ELR (cell line): ENCODE results near the gene TSKS.
"Not testable (repeated sequence)": the region's sequence is repeated elsewhere in the genome, so short reads cannot be mapped to it uniquely, and the experiment has no call there.

Experiments used
- DNase-seq: peaks from one replicate; pipeline ENCODE4 v3.0.0-alpha.2; 2015; ENCODE audit warnings: low read depth

TSKS gene

DNA sequence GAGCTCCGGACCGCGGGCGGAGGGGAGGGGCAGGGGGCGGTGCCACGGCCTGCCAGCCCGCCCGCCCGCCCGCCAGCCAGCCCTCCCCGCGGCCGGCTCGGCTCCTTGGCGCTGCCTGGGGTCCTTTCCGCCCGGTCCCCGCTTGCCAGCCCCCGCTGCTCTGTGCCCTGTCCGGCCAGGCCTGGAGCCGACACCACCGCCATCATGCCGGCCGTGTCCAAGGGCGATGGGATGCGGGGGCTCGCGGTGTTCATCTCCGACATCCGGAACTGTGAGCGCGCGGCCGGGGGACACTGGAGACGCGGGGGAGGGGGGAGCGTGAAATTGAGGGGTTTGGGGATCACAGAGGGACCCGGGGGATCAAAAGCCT lies 3.8 kb upstream of the TSKS start, which contains the start of gene AP2A1:
Gene AP2A1, plus strand, starts transcription at position 72 of the 370 bp plus-strand sequence. Its CDS starts 133 bp downstream, at position 205.
- DNase-seq: no peak

DNA sequence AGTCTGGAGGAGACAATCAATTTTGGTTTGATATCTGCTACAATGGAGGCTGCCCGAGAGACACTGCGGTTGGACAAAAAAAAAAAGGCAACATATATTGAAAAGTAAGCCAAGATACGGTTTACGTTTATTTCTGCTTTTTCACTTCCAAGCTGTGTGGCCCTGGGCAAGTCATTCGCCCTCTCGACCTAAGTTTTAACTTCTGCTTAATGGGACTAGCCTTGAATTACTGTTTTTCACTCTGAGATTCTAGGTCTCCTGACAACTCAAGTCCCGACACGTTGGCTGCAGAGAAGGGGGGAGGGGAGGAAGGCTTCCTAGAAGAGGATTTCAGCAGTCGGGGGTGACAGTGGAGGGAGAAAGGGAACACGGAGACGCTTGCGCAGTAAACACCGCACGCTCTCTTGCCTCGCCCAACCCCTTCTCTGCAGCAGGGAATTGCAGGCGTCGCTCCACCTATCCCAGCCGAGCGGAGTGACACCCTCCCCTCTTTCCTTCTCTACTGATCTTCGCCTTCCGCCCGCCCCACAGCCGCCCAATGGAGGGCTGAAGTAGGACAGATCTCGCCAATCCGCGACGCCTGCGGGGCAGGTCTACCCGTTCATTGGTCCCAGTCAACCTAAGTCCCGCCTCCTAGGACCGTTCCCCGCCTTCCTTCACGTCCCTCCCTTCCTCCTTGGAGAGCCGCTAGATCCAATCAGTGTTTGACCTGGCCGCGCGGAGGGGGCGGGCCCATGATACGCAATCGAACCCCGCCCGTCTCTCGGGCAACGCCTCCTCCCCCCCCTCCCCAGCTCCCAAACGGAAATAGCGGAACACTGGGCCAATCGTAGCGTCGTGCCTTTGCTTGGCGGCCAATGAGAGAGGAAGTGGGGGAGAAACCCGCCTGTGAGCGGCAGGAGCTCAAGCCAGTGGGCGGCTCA lies 3.2 kb upstream of the TSKS start:
- DNase-seq: peak; percentile 100

DNA sequence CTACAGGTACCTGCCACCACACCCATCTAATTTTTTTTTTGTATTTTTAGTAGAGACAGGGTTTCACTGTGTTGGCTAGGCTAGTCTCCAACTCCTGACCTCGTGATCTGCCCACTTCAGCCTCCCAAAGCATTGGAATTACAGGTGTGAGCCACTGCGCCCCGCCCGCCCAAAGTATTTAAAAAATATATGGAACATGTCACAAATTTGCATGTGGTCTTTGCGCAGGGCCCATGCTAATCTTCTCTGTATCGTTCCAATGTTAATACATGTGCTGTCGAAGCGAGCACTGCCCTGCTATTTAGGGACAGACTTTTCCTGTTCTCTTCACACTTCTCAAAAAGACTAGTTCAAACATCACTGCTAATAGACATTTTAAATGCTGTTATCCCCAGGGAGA lies 1.2 kb upstream of the TSKS start:
- no peak for DNase-seq

DNA sequence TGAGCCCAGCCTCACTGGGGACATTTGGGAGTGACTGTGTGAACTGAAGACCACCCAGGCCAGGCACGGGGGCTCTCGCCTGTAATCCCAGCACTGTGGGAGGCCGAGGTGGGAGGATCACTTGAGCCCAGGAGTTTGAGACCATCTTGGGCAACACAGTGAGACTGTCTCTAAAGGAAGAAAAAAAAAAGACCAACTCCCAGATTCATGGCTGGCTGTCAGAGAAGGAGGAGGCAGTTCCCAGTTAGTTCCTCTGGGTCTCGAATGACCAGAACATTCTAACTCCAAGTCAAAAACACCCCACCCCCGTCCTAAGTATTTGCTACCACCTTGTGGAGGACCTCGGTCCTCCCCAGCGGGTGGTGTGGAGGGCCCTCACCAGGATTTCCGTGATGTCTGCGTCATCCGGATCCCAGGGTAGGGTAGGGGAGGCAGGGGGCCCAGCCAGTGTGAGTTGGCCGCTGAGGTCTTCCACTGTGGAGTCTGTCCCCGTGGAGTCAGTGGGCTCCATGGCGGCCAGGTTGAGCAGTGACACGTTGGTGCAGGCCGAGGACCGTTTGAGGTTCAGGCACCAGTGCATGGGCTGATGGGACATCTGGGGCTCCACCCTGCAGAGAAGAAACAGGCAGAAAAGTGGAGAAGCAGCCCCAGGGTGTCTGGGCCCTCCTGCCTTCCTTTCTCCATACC lies 1.3 kb downstream of the TSKS start:
- peak; percentile 50 for DNase-seq

DNA sequence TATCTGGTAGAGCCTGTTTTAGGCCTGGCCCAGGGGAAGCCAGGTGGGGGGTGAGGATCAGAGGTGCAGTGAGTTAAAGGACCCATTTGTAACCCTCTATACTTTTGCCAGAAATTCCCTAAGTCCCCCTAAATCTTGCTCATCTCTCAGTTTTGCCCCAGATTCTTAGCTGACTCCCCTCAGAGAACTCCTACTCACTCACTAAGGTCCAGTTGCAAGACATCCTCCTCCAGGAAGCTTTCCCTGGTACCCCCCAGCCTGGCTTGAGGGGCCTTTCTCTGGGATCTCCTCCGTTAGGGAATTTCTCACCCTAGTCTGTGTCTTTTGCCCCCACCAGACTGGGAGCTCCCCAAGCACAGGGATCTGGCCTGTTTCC lies 1.9 kb downstream of the TSKS start:
- no peak for DNase-seq

DNA sequence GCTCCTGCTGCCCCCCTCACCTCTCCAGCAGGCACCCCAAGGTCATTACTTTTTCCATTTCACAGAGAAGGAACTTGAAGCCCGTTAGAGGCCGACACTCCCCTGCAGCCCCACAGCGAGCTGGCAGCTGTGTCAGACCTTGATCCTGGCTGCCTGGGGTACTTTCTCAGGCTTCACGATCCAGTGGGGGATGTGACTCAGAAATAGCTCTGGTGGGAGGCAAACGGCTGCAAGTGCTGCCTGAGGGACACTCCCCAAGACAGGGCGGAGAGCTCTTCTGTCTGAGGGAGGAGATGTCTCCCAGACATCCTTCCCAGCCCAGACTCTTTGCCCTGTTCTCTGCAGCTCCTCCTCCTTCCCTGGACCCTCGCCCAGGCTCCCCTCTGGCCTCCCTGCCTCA lies 4.8 kb downstream of the TSKS start:
- peak; percentile 91 for DNase-seq

DNA sequence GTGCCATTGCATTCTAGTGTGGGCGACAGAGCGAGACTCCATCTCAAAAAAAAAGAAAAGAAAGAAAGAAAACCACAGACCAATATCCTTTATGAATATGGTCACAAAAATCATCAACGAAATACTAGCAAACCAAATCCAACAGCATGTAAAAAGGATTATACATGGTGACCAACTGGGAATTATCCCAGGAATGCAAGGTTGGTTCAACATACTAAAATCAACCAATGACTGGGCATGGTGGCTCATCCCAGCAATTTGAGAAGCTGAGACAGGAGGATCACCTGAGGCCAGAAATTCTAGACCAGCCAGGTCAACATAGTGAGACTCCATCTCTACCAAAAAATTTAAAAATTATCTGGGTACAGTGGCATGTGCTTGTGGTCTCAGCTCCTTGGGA lies 7.2 kb downstream of the TSKS start:
- no peak for DNase-seq

DNA sequence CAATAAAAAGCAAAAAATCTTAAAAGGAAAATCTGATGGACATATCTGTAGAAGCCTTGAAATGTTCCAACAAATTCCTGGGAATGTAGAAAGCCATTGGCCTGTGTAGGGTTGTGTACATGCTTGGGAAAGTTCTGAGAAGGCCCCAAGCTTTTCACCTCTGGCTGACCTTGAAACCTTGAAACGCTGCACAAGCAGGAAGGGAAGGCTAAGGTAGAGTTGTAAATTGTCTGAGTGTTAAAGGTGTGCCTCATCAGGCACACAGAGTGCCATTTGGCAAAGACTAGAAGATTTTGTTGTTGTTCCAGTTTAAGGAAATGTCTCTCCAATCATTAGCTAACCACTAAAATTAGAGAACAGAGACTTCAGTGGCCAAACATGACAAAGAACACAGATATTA lies 10.4 kb downstream of the TSKS start:
- no peak for DNase-seq

DNA sequence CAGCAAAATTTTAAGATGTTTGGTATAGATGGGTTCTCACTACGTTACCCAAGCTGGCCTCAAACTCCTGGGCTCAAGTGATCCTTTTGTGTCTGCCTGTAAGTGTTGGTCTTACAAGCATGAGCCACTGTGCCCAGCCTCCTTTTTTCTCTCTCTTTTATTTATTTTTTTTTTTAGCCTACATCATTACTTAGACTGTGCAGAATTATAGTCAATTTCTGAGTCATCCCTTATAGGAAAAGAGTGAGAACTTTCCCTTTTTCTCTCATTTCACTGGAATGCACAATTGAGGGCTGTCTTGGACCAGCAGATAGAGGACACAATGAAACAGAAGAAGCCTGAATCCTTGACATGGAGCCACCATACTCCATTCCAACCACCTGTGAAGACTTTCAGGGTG lies 13.3 kb downstream of the TSKS start:
- peak; percentile 49 for DNase-seq

DNA sequence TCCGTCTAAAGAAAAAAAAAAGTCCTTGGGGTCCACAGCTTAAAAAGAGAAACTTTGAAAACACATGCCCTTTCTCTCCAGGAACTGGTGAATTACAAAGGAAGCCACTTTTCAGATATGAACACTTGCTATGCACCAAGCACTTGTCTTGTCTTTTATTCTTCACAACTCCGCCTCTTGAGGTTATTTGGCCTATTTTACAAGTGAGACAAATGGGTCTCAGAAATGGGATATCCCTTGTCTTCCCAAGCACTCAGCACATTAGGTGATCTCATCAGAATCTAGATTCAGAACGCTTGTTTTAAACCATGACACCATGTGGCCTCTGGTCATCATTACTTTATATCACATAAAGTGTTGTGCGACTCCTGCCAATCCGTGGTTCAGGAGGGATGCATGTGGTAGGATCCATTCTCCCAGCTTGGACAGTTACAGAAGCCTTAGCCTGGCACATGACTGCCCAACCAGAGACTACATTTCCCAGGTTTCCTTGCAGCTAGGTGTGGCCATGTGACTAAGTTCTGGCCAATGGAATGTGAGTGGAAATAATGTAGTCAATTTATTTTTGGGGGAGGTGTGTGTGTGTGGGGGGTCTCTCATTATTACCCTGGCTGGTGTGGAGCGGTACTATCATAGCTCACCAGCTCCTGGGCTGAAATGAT lies 13.9 kb downstream of the TSKS start:
- peak; percentile 46 for DNase-seq

DNA sequence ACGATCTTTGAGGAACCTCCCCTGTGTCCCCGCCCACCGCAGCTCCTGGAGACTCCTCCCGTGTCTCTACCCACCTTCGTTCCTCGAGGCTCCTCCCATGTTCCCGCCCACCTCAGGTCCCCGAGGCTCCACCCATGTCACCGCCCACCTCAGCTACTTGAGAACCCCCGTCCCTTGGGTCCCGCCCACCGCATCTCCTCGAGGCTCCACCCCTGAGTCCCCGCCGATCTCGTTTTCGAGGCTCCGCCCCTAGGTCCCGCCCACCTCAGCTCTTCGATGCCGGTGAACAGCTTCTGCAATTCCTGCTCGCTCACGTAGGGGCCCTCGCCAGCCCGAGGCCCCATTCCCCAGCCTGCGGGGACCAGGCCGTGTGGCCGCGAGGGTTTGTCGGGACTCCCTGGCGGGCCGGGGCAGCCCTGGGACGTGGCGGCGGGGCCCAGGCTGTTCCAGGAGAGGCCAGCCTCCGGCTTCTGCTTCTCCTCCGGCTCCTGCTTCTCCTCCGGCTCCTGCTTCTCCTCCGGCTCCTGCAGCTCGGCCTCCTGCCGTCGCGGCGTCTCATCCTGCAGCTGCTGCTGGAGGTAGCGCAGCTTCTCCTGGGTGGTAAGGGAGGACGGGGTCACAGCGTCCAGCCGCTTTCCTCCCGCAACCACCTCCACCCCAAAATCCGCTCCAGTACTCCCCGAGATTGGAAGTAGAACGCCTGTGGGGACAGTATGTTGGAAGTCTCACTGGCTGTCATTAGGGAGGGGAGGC lies 16.7 kb downstream of the TSKS start:
- peak; percentile 49 for DNase-seq

DNA sequence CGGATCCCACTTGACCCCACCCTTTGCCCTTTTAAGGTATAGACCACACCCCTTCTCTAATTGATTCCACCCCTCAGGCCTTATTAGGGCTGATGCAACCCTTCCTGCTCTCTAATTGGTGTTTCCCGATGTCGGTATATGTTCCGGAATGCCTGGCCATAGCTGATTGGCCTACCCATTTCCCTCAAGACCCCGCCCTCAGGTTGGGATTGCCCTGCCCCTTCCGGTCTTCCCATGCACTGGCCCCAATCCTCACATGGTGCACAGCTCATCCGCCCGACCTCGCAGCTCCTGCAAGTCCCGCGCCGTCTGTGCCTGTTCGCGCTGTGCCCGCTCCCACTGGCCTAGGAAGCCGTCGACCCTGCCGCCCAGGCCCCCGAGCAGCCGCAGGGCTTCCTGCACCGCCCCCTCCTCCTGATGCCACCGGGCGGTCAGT lies 18.1 kb downstream of the TSKS start:
- DNase-seq: no peak

DNA sequence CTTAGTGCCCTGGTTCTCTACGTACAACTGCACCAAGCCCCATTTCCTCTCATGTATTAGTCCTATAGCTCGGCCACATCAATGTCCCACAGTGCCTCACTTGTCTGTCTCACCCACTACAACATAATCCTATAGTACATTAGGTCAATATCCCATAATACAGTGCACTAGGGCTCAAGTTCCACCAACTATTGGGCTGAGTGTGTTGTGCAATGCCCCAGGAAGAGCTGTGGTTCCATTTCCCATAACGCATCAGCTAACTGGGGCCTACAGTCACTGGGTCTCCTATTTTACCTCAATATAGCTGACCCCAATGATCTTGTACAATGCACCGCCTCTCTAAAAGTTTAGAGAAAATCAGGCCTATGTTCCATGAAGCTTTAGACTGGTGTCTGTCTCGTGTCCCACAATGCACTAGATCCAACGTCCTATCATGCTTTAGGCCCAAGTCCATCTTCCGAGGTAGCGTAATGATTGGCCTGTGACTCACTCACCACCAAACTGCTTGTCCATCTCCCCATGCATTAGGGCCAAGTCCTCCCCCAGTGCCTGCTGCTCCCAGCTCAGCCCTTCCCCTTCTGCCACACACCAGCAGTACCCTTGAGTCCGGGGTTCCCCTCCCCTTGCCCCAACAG lies 21.8 kb downstream of the TSKS start:
- DNase-seq: peak; percentile 35

DNA sequence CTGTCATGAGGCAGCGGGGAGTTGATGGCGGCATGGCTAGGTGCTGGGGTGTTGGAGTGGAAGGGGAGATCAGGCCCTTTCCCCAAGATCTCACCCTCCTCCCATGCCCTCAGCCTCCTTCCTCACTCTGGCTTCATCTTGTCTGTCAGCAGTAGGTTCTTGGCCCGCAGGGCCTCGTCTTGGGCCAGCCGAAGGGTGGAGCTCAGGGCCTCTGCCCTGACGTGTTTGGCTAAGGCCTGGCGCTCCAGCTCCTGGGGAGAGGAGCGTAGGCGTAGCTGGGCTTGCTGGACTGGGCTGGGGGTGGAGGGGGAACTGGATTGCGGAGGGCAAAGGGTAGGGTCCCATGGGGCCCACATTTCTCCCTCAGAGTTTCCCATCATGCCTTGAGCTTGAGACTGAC lies 23.2 kb downstream of the TSKS start:
- DNase-seq: no peak

DNA sequence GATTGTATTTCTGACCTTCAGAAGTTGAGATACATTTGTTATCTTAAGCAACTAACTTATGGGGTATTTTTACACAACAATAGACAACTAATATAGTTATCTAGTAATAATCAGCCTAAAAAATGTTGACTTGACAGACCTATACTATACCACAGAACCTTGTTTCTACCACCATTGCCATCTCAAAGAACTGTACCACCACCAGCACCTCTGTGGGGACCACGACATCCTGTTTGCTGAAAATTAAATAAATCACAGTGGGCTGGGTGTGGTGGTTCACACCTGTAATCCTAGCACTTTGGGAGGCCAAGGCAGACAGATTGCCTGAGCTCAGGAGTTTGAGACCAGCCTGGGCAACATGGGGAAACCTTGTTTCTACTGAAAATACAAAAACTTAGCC lies 24.0 kb downstream of the TSKS start:
- no peak for DNase-seq

DNA sequence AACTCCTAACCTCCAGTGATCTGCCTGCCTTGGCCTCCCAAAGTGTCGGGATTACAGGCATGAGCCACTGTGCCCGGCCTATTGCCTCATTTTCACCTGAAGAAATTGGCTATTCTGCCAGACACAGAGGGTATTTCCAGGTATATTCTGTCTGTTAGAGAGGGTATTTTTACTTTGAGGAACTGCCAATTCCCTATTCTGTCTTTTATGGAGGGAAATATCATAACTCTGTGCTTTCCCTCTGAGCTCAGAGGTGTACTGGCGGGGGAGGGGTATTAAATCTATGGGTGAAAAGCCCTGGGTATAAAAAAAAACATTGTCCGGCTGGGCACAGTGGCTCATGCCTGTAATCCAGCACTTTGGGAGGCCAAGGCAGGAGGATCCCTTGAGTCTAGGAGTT lies 24.8 kb downstream of the TSKS start:
- DNase-seq: no peak

DNA sequence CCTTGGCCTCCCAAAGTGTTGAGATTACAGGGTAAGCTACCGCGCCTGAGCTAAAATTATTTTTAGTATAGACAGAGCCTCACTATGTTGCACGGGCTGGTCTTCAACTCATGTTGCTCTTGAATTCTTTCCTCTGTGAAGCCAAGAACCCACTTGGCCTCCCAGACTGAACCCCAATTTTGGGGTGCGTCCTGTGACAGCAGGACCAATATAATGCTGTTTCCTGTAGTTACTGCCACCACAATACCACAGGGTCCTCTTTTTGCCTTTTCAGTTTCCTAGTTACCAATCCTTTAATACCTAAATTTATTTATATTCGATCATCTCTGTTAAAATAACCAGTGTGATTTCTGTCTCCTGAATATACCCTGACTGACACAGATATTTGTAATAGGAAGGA lies 32.9 kb downstream of the TSKS start:
- no peak for DNase-seq

DNA sequence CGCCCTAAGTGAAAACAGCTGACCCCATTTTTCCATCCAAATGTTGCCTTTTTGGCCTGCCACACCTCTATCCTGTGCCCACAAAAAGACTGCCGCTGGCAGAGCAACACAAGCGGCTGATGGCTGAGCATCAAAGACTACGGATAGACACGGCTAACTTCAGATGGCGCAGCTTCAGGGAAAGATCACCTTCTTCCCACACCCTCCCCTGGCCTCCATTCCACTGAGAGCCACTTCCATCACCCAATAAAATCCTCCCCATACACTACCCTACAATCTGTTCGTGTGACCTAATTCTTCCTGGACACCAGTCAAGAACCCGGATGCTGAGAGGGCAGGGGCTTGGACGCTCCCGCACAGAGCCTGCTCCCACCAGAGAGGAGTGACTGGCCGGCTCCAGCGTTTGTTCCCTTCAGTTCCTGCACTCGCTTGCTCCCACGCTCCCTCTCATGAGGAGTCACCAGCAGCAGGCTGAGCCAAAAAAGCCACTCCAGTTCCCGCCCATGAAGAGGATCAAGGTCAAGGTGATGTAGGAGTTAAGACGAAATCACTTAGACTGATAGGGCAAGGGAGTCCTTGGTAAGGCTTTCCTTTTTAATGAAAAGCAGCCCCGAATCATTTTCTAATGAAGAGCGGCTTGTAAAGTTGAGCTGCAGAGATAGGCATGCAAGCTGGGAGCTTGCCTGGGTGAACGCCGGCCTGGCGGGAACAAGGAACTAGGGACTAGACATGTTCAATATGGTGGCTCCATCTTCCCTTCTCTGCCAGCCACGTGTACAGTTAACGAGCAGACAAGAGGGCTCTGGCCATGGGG lies 35.7 kb downstream of the TSKS start:
- no peak for DNase-seq

DNA sequence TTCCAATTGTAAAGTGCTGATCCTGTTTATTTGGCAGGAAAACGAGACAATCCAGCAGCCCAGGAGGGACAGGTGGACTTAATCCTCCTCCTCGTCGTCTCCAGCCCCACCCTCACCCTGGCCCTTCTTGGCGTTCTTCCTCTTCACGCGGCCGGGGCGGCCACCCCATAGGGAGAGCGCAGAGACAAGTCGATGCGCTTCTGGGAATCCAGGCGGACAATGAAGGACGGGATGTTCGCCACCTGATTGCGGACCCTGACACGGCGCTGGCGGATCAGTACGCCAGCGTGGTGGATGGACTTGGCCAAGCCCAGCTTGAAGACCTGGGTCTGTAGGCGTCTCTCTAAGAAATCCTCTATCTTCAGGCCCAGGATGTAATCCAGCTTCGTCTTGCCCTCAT lies 43.7 kb downstream of the TSKS start:
- not testable (repeated sequence) for DNase-seq

DNA sequence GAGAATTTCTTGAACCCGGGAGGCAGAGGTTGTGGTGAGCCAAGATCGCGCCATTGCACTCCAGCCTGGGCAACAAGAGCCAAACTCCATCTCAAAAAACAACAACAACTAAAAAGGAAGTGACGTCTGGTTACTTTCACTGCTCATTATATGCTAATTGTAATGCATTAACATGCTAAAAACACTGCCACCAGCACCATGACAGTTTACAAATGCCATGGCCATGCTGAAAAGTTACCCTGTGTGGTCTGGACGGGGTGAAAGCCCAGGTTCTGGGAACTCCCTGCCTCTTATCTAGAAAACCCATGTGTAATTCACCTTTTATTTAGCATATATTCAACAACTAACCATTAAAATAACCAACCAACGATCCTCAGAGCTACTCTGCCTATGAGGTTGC lies 44.1 kb downstream of the TSKS start:
- no peak for DNase-seq

DNA sequence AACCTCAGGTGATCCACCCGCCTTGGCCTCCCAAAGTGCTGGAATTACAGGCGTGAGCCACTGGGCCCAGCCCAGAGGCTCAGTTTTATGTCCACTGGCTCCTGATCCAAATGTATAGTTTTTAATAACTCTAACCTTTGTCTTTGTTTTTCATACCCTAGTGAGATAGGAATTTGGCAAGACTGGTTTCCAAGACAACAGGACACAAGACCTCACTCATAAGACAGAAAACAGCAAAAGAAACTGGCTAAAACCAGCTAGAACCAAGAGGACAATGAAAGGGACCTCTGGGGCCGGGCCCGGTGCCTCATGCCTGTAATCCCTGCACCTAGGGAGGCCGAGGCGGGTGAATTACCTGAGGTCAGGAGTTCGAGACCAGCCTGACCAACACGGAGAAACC lies 44.6 kb downstream of the TSKS start:
- DNase-seq: no peak
